Fibroblast of lung (primary cell): ENCODE measurements around the gene CFAP61.

ENCODE experiments used
- EZH2 ChIP-seq: IDR thresholded peaks from 2 replicates; pipeline ENCODE4 v1.5.1; 2012; ENCODE audit warnings: low read length, control low read depth, mild to moderate bottlenecking; ENCODE audit errors: missing control alignments
- TF ChIP-seq, protein P1 (sequence below), 2 donors: IDR thresholded peaks in 1 of 2; conservative IDR thresholded peaks in 1 of 2; 1 replicate in 1 of 2; 2 replicates in 1 of 2; pipeline ENCODE4 v1.5.1; 2011 to 2012; ENCODE audit warnings: low read length in 2 of 2, control low read depth in 1 of 2, inconsistent platforms in 1 of 2, low read depth in 1 of 2, mild to moderate bottlenecking in 1 of 2

DNA sequence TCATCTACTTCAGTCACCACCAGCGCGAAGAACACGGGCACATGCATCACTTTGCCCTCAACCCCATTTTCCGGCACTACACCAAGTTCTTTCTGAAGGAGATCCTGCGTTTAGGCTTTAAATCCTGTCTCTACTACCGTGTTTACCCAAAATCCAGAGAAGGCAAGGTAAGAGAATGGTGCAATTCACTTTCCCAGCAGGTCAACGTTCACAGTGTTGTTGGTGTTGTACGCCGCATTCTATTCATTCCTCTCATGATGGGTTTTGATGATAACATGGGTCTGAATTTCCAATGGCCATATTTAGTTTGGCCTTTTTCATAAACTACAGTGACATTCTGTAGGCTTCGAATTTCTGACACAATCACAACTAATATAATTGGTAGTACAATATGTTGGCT, 144.3 kb downstream of the CFAP61 start:
- TF ChIP-seq, protein P1, sequence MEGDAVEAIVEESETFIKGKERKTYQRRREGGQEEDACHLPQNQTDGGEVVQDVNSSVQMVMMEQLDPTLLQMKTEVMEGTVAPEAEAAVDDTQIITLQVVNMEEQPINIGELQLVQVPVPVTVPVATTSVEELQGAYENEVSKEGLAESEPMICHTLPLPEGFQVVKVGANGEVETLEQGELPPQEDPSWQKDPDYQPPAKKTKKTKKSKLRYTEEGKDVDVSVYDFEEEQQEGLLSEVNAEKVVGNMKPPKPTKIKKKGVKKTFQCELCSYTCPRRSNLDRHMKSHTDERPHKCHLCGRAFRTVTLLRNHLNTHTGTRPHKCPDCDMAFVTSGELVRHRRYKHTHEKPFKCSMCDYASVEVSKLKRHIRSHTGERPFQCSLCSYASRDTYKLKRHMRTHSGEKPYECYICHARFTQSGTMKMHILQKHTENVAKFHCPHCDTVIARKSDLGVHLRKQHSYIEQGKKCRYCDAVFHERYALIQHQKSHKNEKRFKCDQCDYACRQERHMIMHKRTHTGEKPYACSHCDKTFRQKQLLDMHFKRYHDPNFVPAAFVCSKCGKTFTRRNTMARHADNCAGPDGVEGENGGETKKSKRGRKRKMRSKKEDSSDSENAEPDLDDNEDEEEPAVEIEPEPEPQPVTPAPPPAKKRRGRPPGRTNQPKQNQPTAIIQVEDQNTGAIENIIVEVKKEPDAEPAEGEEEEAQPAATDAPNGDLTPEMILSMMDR (conservative IDR thresholded peaks at IDR 0.05 in 1 of 2, IDR thresholded peaks at IDR 0.05 in 1 of 2; ENCODE audit: low read depth in 1 of 2, low read length in 2 of 2) = no peak
- no peak for TF ChIP-seq EZH2
